Right atrium auricular region (tissue), 2 donors: ENCODE measurements around the gene PPID. TPM values are rescaled to one million over a fixed set of nuclear protein-coding genes. Genes with fewer than 3 reads are reported as not detected.
"Not testable (repeated sequence)": the region's sequence is repeated elsewhere in the genome, so short reads cannot be mapped to it uniquely, and the experiment has no call there.

Source experiments
- DNase-seq: peaks from one replicate; pipeline ENCODE4 v3.0.0-alpha.2; 2019; ENCODE audit warnings: low spot score
- H3K27ac ChIP-seq, 2 donors: fragments of 200-600 bp; sonication (generic); 1 replicate in 1 of 2; 2 replicates in 1 of 2; pipeline ENCODE4 v1.5.1; 2016 to 2019
- H3K27me3 ChIP-seq, 2 donors: fragments of 200-600 bp; sonication (generic); one replicate each; pipeline versions ENCODE4 v1.5.1 to v1.6.0; 2017 to 2019
- H3K36me3 ChIP-seq: fragments of 200-600 bp; sonication (generic); one replicate; pipeline ENCODE4 v1.5.1; 2016
- H3K4me1 ChIP-seq, 2 donors: fragments of 200-600 bp; sonication (generic); one replicate each; pipeline versions ENCODE4 v1.5.1 to v1.6.0; 2017 to 2019
- H3K4me3 ChIP-seq, 2 donors: fragments of 200-600 bp; sonication (generic); 1 replicate in 1 of 2; 2 replicates in 1 of 2; pipeline ENCODE4 v1.5.1; 2017 to 2019; ENCODE audit warnings: mild to moderate bottlenecking in 1 of 2, moderate library complexity in 1 of 2
- H3K9me3 ChIP-seq, 2 donors: fragments of 200-600 bp; sonication (generic); one replicate each; pipeline ENCODE4 v1.5.1; 2019
- total RNA-seq, 2 donors: library from RNA; depleted of rRNA; stranded (reverse); fragments of >200 nt; gene quantifications; one replicate each; pipeline ENCODE4 v1.1.0, GENCODE V29; 2016
- TF ChIP-seq, protein P1 (sequence below), 2 donors: fragments of 200-600 bp; sonication (generic); IDR thresholded peaks; one replicate each; pipeline ENCODE4 v1.5.1; 2019; ENCODE audit warnings: antibody characterized with exemption in 2 of 2

The PPID gene
- total RNA-seq, 2 donors from 2014 or later, result 18.0 to 31.9 TPM

DNA sequence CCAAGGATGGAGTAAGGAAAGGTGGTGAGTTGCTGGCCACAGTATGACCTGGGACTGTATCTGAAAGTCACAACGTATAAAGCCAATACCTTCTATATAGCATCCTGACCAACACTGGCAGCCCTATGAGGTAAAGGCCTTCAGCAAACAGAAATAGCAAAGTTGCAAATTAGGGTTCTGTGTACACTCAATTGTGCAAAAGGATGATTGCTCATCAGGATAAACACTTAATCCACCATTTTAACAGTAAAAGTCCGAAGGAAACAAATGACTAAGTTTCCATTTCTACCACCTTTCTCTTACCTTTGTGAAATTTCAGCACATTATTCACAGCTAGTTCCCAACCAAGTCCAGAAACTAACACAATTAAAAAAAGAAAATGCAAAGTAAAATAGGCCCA is 44.3 kb upstream of the PPID start:
- H3K27me3 ChIP-seq, result no peaks in the 10 kb centered on the region
- H3K27ac ChIP-seq, result peak overlapping the region; percentile 13 to 93
- no peaks in the 10 kb centered on the region for H3K36me3 ChIP-seq
- DNase-seq, result no peak
- no peaks in the 10 kb centered on the region for H3K9me3 ChIP-seq
- H3K4me1 ChIP-seq, result peaks cover 0 to 27% of the 10 kb centered on the region in 2 donors
- H3K4me3 ChIP-seq, result no peak overlapping the region
- TF ChIP-seq, protein P1, sequence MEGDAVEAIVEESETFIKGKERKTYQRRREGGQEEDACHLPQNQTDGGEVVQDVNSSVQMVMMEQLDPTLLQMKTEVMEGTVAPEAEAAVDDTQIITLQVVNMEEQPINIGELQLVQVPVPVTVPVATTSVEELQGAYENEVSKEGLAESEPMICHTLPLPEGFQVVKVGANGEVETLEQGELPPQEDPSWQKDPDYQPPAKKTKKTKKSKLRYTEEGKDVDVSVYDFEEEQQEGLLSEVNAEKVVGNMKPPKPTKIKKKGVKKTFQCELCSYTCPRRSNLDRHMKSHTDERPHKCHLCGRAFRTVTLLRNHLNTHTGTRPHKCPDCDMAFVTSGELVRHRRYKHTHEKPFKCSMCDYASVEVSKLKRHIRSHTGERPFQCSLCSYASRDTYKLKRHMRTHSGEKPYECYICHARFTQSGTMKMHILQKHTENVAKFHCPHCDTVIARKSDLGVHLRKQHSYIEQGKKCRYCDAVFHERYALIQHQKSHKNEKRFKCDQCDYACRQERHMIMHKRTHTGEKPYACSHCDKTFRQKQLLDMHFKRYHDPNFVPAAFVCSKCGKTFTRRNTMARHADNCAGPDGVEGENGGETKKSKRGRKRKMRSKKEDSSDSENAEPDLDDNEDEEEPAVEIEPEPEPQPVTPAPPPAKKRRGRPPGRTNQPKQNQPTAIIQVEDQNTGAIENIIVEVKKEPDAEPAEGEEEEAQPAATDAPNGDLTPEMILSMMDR (IDR thresholded peaks at IDR 0.05), result no peak

DNA sequence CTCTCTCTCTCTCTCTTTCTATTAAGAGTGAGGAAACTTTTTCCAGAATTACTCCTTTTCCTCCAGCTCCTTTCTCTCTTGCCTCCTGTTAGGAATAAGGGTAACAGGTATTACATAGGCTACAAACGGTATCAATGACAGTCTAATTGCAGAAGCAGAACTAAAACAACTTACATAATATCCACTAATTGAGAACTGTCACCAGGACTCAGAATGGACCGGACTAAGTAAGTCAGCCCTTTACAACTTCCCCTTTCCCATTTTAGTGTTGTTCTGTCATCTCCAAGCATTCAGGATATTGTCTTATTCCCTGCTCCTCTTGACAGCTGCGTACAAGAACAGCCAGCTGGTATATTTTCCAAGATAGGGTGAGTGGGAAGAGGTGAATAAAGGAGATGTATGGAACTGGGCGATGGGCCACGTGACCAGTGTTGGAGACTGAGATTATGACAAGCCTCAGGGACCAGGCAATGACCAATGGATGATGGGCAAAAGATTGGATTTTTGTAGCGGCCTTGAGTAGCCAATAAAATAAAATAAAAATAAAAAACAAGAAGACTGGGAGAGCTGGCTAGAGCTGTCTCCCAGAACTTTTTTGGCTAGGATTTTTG is 43.3 kb upstream of the PPID start:
- TF ChIP-seq, protein P1 (IDR thresholded peaks at IDR 0.05), result no peak
- Histone ChIP-seq H3K27me3 (no peaks in the 10 kb centered on the region), H3K4me1 (peaks cover 0 to 18% of the 10 kb centered on the region in 2 donors), H3K9me3 (no peaks in the 10 kb centered on the region), H3K4me3 (no peak overlapping the region), H3K36me3 (no peaks in the 10 kb centered on the region), H3K27ac (peak overlapping the region in 1 of 2 donors; percentile 35)
- DNase-seq, result no peak

DNA sequence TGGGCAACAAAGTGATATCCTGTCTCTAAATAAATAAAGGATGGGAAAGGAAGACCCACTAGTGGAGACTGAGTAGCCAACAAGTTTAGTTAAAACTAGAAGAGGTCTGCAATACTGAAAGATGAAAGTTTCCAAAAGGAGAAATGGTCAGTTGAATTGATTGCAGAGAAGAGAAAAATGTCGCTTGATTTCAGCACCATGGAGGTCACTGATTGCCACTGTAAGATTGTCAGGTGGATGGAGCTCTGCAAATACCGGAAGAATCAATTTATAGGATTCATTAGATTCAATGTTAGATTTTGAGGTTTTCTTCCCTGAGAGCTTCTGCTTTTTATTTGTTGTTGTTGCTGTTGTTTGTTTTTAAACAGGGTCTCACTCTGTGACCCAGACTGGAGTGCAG is 40.3 kb upstream of the PPID start:
- H3K27me3 ChIP-seq, result no peaks in the 10 kb centered on the region
- no peaks in the 10 kb centered on the region for H3K4me1 ChIP-seq
- H3K27ac ChIP-seq, result no peak overlapping the region
- no peaks in the 10 kb centered on the region for H3K36me3 ChIP-seq
- TF ChIP-seq, protein P1 (IDR thresholded peaks at IDR 0.05), result no peak
- DNase-seq, result no peak
- H3K4me3 ChIP-seq, result no peak overlapping the region
- no peaks in the 10 kb centered on the region for H3K9me3 ChIP-seq

DNA sequence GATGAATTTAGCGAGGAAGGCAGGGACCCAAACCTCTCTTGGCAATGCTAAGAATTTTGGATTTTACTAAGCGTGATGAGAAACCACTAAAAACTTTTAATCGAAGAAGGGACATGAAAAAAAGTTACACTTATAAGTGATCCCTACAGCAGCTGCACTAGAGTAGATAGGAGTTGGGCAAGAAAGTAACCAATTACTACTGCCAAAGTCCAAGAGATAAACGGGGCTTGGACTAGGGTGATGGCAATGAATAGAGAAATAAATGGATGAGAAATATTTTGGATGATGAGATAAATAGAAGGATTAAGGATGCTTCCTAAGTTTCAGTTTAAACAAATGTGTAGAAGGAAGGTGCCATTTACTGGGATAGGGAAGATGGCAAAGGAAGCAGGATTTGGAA is 39.4 kb upstream of the PPID start:
- DNase-seq, result no peak
- H3K36me3 ChIP-seq, result no peaks in the 10 kb centered on the region
- H3K4me3 ChIP-seq, result no peak overlapping the region
- H3K4me1 ChIP-seq, result no peaks in the 10 kb centered on the region
- TF ChIP-seq, protein P1 (IDR thresholded peaks at IDR 0.05), result no peak
- H3K27me3 ChIP-seq, result no peaks in the 10 kb centered on the region
- H3K27ac ChIP-seq, result no peak overlapping the region
- H3K9me3 ChIP-seq, result no peaks in the 10 kb centered on the region

DNA sequence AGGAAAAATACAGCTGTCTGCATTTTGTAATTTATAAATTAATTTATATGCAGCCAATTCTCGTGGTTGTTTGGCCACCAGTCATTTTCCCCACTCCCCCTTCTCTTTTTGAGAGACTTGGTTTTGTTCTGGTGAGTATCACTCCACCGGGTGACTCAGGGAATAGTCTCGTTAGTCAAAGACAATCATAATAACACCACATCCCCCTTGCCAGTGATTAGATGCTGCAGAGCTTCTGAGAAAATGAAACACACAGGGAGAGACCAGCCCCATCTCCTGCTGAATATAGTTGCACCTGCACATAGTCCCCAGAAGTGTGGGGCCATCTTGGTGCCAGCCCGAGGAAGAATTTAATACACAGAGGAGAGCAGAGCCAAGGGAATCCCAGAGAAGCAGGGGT is 37.7 kb upstream of the PPID start:
- Histone ChIP-seq H3K9me3 (no peaks in the 10 kb centered on the region), H3K4me1 (no peaks in the 10 kb centered on the region)
- TF ChIP-seq, protein P1 (IDR thresholded peaks at IDR 0.05), result no peak

DNA sequence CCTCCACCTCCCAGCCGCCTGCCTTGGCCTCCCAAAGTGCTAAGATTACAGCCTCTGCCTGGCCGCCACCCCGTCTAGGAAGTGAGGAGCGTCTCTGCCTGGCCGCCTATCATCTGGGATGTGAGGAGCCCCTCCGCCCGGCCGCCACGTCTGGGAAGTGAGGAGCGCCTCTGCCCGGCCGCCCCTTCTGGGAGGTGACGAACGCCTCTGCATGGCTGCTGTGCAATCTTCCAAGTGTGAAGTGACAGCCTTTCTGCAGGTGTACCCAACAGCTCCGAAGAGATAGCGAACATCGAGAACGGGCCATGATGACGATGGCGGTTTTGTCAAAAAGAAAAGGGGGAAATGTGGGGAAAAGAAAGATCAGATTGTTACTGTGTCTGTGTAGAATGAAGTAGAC is 36.3 kb upstream of the PPID start:
- H3K4me3 ChIP-seq, H3K36me3 ChIP-seq, H3K27ac ChIP-seq, H3K27me3 ChIP-seq, DNase-seq, H3K9me3 ChIP-seq, H3K4me1 ChIP-seq: not testable (repeated sequence)

More for the DNA sequence above, 37.7 kb upstream of the PPID start:
- no peaks in the 10 kb centered on the region for H3K27me3 ChIP-seq
- no peak overlapping the region for H3K4me3 ChIP-seq
- DNase-seq, result no peak
- H3K36me3 ChIP-seq, result no peaks in the 10 kb centered on the region
- H3K27ac ChIP-seq, result no peak overlapping the region
